Measurements from ENCODE around the gene DDX23.

The DDX23 gene

GRCh38 chr12:48822139-48822538, 29.8 kb downstream of the DDX23 start:
- DNase-seq: no peak

- DNase-seq: no peak
Observed at GRCh38 chr12:48819986-48820725, 31.8 kb downstream of the DDX23 start.

GRCh38 chr12:48818831-48819590, 33.0 kb downstream of the DDX23 start:
- DNase-seq: no peak

- DNase-seq: peak; percentile 64
Observed at GRCh38 chr12:48817873-48818830, 33.8 kb downstream of the DDX23 start, which contains the start of gene CACNB3. Gene CACNB3, plus strand, starts transcription at chr12:48818496. Its CDS starts 434 bp downstream, at chr12:48818930.

- DNase-seq: no peak
Observed at GRCh38 chr12:48816143-48816854, 35.7 kb downstream of the DDX23 start.

- no peak for DNase-seq
Observed at GRCh38 chr12:48815126-48816110, 36.5 kb downstream of the DDX23 start.

GRCh38 chr12:48814262-48815125, 37.5 kb downstream of the DDX23 start:
- peak; percentile 53 for DNase-seq

- no peak for DNase-seq
Observed at GRCh38 chr12:48813465-48814261, 38.3 kb downstream of the DDX23 start.

- DNase-seq: no peak
Observed at GRCh38 chr12:48812389-48812788, 39.6 kb downstream of the DDX23 start.

GRCh38 chr12:48811437-48812090, 40.4 kb downstream of the DDX23 start:
- no peak for DNase-seq

GRCh38 chr12:48810903-48811431, 41.0 kb downstream of the DDX23 start:
- no peak for DNase-seq

GRCh38 chr12:48807981-48808380, 44.0 kb downstream of the DDX23 start:
- no peak for DNase-seq

- DNase-seq: no peak
Observed at GRCh38 chr12:48803675-48804074, 48.3 kb downstream of the DDX23 start.

GRCh38 chr12:48800971-48801370, 51.0 kb downstream of the DDX23 start:
- no peak for DNase-seq

- DNase-seq: no peak
Observed at GRCh38 chr12:48800457-48800856, 51.5 kb downstream of the DDX23 start.

GRCh38 chr12:48796976-48797375, 55.0 kb downstream of the DDX23 start:
- no peak for DNase-seq

- DNase-seq: peak; percentile 38
Observed at GRCh38 chr12:48795550-48796455, 56.2 kb downstream of the DDX23 start.

All from effector CD8-positive, alpha-beta T cell (primary cell).